ENCODE results near the gene TSPAN14.
"Not testable (repeated sequence)": the region's sequence is repeated elsewhere in the genome, so short reads cannot be mapped to it uniquely, and the experiment has no call there.

The TSPAN14 gene

DNA sequence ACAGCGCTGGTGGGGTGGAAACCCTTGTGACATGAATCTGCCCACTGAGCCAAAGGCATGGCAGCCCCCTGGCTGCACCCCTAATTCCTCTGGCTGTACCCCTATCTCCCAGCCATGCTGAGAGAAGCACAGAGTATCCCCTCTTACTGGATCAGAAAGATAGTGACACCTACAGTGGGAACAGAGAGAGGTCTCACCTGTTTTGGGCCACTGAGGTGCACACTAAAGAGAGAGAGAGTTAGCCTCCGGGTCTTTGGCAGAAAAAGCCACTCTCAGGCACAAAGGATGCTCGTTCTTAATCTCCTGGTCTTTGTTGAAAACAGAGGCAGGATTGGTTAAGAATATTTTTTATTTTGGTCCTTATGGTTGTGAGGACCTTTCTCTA is 11.3 kb downstream of the TSPAN14 start:
- in situ Hi-C loops (cut with MboI; ENCODE audit: low pct_unique_long_range_greater_than_20kb, low sequenced_read_pairs), result no loop called here
- DNase-seq, result no peak

DNA sequence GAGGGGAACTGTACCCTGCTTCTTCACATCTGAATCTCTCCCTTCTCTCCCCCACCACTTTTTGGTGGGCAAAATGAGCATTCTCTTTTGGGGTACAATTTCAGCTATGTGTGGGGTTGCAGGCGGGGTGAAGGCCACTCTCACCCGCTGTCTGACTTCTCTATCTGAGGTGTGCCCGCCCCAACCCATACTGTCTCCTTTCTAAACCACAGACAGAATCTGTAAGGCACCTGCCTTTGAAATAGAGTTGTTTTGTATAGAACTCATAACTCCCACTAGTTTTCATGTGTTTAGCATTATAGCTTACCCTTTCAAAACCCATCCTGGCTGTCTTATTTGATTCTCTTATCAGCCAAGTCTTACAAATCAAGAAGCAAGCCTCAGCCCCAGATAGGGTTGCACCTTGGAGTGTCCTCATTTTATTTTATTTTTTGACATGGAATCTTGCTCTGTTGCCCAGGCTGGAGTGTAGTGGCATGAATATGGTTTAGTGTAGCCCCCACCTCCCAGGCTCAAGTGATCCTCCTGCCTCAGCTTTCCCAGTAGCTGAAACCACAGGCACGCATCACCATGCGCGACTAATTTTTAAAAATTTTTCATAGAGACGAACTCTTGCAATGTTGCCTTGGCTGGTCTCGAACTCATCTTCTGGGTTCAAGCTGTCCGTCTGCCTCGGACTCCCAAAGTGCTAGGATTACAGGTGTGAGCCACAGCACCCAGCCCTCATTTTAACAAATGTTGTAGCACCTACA is 11.9 kb downstream of the TSPAN14 start:
- in situ Hi-C loops (cut with MboI; ENCODE audit: low pct_unique_long_range_greater_than_20kb, low sequenced_read_pairs), result no loop called here

DNA sequence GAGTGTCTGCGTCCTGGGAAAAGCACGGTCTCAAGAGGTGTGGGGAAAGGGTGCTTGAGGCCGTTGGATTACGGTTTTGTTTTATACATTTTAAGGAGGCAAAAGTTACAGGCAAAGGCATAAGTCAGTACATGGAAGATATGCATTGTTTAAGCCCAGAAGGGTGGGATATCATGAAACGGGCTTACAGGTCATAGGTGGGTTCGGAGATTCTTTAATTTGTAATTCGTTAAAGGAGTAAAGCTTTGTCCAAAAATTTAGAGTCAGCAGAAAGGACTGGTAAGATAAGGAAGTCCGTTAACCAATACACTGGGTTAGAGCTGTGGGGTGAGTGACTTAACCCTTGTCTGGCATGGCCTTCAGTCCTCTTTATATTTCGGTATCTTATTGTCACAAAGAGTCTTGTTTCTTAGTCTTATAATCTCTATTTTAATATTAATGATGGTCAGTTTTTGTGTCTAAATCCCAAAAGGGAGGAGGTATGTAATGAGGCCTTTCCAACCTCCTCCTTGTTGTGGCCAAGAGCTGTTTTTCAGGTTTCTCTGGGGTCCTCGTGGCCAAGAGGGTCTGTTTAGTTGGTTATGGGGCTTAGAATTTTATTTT is 12.7 kb downstream of the TSPAN14 start:
- no peak for DNase-seq
- in situ Hi-C loops (cut with MboI; ENCODE audit: low pct_unique_long_range_greater_than_20kb, low sequenced_read_pairs), result no loop called here

More for the DNA sequence above, 11.9 kb downstream of the TSPAN14 start:
- DNase-seq, result no peak

- DNase-seq, result peak; percentile 77
- in situ Hi-C loops (cut with MboI; ENCODE audit: low pct_unique_long_range_greater_than_20kb, low sequenced_read_pairs), result no loop called here
Measured at GRCh38 chr10:80468002-80468401, 13.9 kb downstream of the TSPAN14 start.

DNA sequence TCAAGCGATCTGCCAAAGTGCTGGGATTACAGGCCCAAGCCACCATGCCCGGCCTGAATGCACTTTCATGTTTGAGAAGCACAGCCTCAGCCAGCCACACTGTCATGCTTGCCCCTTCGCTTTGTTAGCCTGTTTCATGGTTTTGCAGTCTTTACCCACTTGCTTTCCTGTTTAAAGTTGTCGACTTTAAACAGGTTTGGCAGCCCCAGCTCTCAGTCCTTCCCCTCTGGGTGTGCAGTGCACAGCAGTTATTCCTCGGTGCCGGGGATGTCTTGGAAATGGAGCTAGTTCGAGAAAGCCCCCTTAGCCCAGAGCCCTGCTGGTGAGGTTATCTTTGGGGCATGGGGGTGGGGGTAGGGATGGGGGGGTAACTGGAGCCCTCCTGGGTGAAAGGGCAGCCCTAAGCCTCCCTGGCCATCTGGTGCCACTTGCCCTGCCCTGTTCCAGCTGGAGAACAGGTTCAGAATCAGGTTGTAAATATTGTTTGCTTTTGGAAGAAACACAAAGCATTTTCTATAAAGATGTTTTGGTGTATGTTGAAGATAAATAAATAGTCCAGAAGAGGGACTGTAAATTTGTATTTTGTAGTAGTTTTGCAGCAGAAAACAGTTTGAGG is 14.8 kb downstream of the TSPAN14 start:
- DNase-seq, result no peak
- in situ Hi-C loops (cut with MboI; ENCODE audit: low pct_unique_long_range_greater_than_20kb, low sequenced_read_pairs), result no loop called here

DNA sequence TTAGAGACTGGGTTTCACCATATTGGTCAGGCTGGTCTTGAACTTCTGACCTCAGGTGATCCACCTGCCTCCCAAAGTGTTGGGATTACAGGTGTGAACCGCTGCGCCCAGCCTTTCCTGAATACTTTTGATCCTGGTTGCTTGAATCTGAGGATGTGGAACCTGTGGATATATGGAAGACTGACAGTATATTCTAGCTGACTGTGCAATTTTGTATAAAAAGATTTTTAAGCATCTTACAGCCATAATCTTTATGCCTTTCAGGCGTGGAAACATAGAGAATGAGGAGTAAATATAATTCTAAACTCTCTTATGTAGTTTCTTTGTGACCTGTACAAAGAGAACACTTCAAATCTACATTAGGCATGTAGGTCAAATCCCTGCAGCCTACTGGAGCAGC is 16.2 kb downstream of the TSPAN14 start:
- in situ Hi-C loops (cut with MboI; ENCODE audit: low pct_unique_long_range_greater_than_20kb, low sequenced_read_pairs), result no loop called here
- DNase-seq, result no peak

- no peak for DNase-seq
- in situ Hi-C loops (cut with MboI; ENCODE audit: low pct_unique_long_range_greater_than_20kb, low sequenced_read_pairs), result no loop called here
Measured at GRCh38 chr10:80471001-80471400, 16.9 kb downstream of the TSPAN14 start.

DNA sequence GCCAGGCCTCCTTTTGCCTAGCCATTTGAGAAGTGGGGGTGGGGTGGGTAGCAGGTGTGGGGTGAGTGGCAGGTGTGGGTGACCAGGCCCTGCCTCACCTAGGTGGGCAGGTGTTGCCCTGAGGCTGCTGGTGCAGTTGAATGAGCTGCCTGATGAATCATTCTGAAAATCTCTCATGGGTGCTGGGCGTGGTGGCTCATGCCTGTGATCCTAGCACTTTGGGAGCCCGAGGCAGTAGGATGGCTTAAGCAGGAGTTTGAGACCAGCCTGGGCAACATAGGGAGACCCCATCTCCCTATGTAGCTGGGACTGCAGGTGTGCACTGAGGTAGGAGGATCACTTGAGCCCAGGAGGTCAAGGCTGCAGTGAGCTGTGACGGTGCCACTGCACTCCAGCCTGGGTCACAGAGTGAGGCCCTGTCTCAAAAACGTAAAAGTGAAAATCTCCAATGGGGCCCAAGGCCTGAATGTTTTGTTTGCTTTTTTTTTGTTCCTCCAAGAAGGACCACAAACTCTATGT is 17.7 kb downstream of the TSPAN14 start:
- DNase-seq, result no peak
- in situ Hi-C loops (cut with MboI; ENCODE audit: low pct_unique_long_range_greater_than_20kb, low sequenced_read_pairs), result no loop called here

DNA sequence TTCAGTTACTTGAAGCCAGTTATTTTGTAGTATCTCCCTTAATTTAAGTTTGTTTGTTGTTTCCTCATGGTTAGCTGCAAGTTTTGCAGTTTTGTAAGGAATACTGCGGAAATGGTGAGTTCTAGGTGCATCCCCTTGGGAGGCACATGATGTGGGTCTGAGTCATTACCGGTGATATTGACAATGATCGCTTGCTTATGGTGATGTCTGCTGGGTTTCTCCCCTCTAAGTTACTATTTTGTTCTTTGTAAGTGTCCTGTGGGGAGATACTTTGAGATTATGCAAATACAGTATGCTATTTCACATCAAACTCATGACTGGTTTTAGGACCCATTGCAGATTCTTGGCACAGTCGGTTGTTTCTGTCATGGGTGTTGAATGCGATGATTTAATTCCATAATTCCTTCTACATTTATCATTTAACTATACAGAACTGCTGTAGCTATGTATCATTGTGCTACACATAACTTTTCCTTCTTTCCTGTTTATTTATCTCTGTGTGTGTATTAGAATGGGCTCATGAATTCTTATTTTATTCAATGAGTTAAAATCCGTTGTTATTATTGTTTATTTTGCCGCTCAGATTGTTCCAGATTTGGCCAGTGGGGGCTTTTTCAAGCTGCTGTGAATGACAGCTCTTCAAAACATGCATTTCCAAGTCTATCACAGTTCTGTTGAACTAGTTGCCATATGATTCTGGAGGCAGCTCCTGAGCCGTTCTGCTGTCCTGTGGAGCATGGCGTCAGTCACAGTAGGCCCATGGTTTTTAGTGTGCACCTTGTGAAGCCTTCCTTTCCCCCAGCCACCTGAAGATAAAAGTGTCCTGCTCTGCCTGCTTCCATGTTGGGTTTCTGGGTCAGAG is 18.4 kb downstream of the TSPAN14 start:
- DNase-seq, result no peak
- in situ Hi-C loops (cut with MboI; ENCODE audit: low pct_unique_long_range_greater_than_20kb, low sequenced_read_pairs), result no loop called here

DNA sequence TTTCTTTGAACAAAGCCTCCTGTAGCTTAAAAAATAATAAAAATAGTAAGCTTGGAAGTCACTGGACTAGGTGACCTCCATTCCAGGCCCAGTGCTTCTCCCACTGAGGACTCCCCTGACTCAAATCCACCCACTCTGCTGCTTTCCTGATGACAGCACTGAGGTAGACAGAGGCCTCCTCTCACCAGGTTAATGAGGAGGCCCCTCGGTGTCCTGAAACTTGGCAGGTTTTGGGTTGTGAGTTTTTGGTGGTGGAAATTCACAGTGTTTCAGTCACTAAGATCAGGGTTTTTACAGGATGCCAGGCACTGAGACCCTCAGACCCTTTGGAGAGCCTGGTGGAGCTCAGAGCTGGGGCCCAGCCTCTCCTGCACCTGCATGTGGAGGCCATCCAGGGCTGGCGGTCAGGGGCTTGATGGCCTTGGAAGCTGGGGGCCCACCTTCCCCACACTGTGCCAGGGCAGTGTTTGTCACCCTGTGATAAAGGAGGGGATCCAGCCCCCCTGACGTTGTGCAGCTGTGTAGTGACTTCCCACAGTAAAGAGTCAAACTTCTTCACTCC is 19.1 kb downstream of the TSPAN14 start:
- DNase-seq, result no peak
- in situ Hi-C loops (cut with MboI; ENCODE audit: low pct_unique_long_range_greater_than_20kb, low sequenced_read_pairs), result no loop called here

DNA sequence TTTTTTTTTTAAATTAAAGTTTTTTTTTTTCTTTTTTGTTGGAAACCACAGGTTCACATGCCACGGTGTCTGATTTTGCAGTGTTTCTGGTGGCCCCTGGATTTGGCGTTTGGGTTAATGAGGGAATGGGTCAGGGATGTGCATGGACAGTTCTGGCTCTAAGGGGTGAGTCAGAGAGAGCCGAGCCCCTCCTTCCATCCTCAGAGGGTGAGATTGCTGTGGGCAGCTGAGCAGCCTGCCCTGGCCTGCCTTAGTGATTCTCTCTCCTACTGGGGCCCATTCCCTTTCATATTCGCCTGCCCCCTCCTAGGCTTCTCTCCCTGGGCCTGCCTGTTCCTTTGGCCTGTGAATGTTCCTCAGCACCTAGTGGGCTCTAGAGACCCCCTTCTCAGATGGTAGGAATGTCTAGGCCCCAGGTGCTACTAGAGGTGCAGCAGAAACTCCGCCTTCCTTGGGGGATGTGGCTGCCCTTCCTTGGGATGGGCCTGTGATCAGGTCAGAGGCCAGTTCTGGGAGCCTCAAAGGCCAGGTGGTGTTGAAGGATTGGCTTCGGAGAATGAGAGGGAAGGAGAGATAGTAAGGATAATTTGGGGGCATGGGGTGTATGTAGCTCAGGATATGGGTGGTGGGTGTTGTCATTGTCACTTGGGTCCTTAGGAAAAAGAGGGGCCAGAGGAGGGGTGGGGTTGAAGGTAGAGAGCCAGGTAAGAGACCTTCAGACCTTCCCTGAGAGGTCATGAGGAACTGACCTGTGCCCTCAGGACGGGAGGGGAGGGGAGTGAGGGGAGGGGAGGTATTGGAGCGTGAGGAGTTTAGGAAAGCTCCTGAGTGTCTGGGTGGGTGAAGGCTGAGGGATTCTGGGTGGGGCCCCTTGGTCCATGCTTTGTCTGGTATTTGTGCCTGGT is 19.8 kb downstream of the TSPAN14 start:
- no peak for DNase-seq
- in situ Hi-C loops (cut with MboI; ENCODE audit: low pct_unique_long_range_greater_than_20kb, low sequenced_read_pairs), result no loop called here

- in situ Hi-C loops (cut with MboI; ENCODE audit: low pct_unique_long_range_greater_than_20kb, low sequenced_read_pairs), result no loop called here
- DNase-seq, result no peak
Measured at GRCh38 chr10:80474597-80474910, 20.4 kb downstream of the TSPAN14 start.

DNA sequence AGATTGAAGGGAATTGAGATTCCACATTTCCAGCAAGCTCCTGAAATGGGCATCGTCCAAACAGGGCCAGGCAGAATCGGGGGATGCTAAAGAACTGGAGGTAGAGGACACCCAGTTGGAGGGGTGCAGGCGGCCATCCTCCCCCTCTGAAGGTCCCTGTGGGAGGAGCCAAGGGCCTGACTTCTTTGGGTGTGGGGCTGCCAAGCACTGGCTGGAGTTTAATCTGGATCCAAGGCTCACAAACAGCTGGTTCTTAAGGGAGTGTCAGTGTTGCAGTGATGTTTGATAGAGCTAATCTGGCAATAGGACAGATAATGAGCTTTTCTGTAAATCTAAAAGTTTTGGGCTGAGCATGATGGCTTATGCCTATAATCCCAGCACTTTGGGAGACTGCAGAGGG is 20.8 kb downstream of the TSPAN14 start:
- no peak for DNase-seq
- in situ Hi-C loops (cut with MboI; ENCODE audit: low pct_unique_long_range_greater_than_20kb, low sequenced_read_pairs), result no loop called here

GRCh38 chr10:80475641-80476040 is 21.5 kb downstream of the TSPAN14 start:
- in situ Hi-C loops (cut with MboI; ENCODE audit: low pct_unique_long_range_greater_than_20kb, low sequenced_read_pairs); DNase-seq: not testable (repeated sequence)

DNA sequence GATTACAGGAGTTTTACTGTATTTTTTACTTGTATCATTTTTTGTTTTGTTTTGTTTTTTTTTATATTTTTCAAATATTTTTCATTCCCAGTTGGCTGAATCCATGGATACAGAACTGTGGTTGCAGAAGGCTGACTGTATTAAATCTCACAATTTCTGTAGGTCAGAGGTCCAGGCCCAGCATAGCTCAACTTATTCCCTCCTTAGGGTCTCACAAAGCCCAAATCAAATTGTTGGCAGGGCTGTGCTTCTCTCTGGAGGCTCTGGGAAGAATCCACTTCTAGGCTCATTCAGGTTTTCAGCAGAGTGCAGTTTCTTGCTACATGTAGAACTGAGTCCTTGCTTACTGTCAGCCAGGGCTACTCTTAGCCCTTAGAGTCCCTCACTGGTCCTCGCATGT is 22.6 kb downstream of the TSPAN14 start:
- in situ Hi-C loops (cut with MboI; ENCODE audit: low pct_unique_long_range_greater_than_20kb, low sequenced_read_pairs), result no loop called here
- no peak for DNase-seq

DNA sequence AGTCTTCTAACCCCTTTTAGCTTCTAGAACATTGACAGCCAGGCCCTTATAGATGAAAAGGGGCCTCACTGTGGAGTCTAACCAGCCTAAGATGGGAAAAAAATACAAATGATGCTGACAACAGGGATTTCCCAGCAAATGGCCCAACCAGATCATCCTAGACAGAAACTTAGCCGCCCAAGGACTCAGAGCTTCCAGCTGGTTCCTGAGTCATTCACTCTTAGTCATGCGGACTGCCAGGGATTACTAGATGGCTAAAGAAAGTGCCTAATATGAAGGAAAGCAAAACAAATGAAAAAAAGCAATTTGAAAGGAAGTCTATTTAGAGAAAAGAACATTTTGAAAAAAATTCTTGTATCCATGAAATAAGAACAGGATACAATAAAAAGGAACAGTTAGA is 23.7 kb downstream of the TSPAN14 start:
- in situ Hi-C loops (cut with MboI; ENCODE audit: low pct_unique_long_range_greater_than_20kb, low sequenced_read_pairs), result no loop called here
- DNase-seq, result no peak

- in situ Hi-C loops (cut with MboI; ENCODE audit: low pct_unique_long_range_greater_than_20kb, low sequenced_read_pairs), result not testable (repeated sequence)
Measured at GRCh38 chr10:80480373-80480772, 26.3 kb downstream of the TSPAN14 start.

GRCh38 chr10:80480852-80481251 is 26.7 kb downstream of the TSPAN14 start:
- DNase-seq, result no peak
- in situ Hi-C loops (cut with MboI; ENCODE audit: low pct_unique_long_range_greater_than_20kb, low sequenced_read_pairs), result no loop called here

More at GRCh38 chr10:80480373-80480772, 26.3 kb downstream of the TSPAN14 start:
- DNase-seq, result not testable (repeated sequence)

All from KBM-7 (cell line).